Inflammatory macrophage treated with lipopolysaccharide for 4 hours (primary cell): ENCODE data around the gene SMARCC1.
"Not testable (repeated sequence)": the region's sequence is repeated elsewhere in the genome, so short reads cannot be mapped to it uniquely, and the experiment has no call there.

Experiments
- DNase-seq: peaks from one replicate; pipeline ENCODE4 v3.0.0-alpha.2; 2020

The SMARCC1 gene

DNA sequence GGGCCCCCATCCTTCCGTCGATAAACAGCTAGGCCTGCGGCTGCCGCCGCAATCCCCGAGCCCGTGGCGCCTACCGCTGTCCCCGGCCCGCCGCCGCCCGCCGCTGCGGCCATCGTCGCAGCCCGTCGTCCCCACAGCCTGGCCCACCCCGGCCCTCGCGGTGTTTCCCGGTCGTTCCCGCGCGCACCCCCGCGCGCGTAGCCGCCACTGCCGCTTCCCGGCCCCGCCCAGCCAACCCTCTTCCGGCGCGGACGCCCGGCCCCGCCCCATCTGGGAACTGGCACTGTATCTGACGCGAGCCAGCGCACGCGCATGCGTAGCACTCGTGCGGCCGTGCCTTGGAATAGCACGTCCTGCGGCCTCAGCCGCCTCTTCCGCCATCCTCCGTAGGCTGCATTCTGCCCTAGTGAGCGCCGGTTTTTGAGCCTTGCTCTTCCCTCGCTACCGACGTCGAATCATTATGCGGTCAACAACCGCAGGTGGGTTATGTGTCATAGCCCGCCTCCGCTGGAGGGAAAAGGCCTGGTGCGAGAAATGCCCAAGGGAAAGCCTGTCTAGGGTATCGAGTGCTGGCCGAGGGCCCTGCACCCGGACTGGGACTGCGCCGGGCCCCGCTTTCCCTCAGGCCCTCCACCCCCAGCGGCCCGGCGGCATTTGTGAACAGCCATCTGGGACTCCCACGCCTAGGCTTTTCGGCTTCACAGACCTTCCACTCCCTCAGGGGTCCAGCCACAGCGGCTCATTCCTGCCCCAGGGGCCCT lies at the start of gene SMARCC1:
SMARCC1 (minus strand) TSS at position 209 of the 761 bp plus-strand sequence; CDS start at position 113, 96 bp downstream.
- DNase-seq, result peak; percentile 99

DNA sequence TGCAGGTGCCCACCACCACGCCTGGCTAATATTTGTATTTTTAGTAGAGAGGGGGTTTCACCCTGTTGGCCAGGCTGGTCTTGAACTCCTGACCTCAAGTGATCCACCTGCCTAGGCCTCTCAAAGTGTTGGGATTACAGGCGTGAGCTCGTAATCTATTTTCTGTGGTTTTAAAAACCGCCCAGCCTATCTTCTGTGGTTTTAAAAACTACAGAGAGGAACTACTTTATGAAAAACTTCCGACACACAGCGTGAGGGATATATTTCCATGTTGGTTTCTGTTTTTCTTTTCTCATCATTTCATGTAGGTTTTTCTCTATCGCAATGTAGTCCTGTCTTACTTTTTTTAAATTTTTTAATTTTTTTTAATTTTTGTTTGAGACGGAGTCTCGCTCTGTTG lies 47.8 kb upstream of the SMARCC1 start:
- DNase-seq, result not testable (repeated sequence)

DNA sequence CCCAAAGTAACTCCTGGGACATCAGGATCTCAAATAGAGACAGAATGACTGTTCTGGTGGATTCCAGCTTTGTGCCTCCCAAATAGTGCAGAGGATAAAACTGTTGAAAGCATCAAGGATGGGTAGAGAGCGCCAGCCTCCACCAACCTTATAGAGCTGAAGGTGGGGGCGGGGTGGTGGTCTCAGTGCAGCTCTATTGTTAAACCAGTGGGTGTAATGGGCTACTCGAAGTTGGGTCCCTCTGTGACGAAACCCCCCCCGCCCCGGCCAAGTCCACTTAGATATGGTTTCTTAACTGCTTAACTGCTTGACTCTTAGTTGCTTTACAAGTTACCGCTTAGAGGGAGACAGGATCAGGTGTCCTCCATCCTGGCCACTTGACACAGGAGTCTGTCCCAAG lies 43.9 kb upstream of the SMARCC1 start:
- no peak for DNase-seq

DNA sequence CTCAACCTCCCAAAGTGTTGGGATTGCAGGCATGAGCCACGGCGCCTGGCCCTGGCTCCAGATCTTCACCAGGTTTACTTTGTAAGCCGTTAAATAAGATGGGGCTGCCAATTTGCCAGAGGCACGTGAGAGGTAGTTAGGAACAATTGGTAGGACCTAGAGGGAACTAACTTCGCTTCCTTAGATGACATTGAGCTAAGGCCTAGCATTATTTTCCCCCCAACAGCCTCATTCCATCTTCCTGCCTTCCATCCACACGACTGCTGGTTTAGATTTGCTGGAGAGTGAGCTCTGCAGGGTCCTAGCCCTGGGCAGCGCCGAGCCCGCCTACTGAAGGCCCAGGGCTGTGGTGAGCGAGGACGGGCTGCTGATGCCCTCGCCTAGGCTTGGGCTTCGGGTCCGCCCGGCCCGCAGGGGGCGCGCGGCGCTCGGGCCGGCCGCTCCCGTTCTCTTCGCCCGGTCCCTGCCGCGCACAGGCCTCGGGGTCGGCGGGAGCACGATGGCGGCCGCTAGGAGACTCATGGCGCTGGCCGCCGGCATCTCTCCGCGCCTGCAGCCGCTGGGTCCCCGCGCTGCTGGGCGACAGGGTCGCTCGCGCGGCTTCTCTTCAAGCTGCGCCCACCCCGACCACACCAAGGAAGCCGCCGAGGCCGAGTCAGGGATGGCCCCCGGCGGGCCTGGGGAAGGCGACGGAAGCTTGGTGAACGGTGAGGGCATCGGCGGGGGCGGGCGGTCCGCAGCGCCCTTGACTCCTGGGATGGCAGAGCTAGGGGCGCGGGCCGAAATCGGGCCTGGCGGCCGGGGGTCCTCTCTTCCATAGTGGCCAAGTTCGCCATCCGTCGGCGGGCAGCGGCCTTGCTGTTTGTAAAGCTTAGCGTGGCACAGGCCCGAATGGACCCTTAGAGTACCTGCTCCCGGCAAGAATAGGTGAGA lies 43.1 kb upstream of the SMARCC1 start:
- peak; percentile 86 for DNase-seq

- DNase-seq, result no peak
These were observed 35.9 kb upstream of the SMARCC1 start for GRCh38 chr3:47817609-47818008.

GRCh38 chr3:47813551-47814177 lies 32.0 kb upstream of the SMARCC1 start:
- no peak for DNase-seq

DNA sequence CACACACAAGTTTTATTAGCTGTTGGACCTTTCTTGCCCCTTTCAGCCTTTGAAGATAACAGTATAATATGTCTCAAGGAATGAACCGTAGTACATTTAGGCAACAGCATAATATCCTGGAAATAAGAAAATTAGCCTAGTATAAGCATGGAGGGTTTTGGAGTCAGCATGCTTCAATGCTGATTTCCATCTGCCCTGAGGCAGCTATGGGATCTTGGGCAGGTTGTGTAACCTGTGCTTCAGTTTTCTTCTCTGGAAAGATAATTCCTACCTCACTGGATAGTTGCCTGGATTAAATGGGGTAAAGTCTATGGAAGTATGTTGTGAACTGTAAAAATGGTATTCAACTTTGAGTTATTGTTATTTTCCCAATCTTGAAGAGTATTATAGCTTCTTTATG lies 22.9 kb upstream of the SMARCC1 start:
- DNase-seq, result no peak

- no peak for DNase-seq
These were observed 21.9 kb upstream of the SMARCC1 start for GRCh38 chr3:47803480-47804025.

GRCh38 chr3:47802734-47803479 lies 21.2 kb upstream of the SMARCC1 start, which contains the start of gene DHX30:
DHX30 (plus strand) TSS chr3:47803138; CDS start chr3:47810684, 7,546 bp downstream.
- peak; percentile 87 for DNase-seq

DNA sequence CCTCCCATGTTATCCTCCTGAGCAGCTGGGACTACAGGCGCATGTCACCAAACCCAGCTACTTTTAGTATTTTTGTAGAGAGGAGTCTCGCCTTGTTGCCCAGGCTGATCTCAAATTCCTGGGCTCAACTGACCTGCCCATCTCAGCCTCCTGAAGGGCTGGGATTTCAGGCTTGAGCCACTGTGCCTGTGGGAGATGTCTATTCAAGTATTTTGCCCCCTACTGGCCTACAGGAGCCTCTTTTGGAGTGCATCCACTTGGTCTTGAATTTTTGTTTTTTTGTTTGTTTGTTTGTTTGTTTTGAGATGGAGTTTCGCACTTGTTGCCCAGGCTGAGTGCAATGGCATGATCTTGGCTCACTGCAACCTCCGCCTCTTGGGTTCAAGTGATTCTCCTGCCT lies 18.0 kb upstream of the SMARCC1 start:
- peak; percentile 32 for DNase-seq

DNA sequence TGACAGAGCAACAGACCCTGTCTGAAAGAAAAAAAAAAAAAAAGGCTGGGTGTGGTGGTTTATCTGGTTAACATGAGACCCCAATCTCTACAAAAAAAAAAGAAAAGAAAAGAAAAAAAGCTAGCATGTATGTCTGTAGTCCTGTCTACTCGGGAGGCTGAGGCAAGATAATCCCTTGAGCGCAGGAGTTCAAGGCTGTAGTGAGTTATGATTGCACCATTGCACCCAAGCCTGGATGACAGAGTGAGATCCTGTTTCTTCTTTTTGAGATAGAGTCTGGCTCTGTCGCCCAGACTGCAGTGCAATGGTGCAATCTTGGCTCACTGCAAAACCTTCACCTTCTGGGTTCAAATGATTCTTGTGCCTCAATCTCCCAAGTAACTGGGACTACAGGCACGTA lies 12.9 kb upstream of the SMARCC1 start:
- DNase-seq, result peak; percentile 33

DNA sequence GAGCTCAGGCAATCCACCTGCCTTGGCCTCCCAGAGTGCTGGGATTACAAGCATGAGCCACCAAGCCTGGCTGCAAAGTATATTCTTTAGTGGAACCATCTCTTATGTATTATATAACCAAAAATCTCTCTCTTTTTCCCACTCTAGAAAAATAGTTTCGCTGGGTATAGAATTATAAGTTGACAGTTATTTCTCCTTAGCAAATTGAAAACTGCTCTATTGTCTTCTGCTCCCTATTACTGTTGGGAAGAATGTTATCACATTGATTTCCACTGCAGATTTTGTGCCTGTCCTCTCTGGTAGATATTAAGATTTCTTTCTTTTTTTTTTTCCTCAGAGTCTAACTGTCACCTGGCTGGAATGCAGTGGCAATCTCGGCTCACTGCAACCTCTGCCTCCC lies 11.0 kb upstream of the SMARCC1 start:
- DNase-seq, result no peak

- DNase-seq, result no peak
These were observed 9.6 kb upstream of the SMARCC1 start for GRCh38 chr3:47791193-47791855.

- no peak for DNase-seq
These were observed 2.0 kb upstream of the SMARCC1 start for GRCh38 chr3:47783673-47784072.

DNA sequence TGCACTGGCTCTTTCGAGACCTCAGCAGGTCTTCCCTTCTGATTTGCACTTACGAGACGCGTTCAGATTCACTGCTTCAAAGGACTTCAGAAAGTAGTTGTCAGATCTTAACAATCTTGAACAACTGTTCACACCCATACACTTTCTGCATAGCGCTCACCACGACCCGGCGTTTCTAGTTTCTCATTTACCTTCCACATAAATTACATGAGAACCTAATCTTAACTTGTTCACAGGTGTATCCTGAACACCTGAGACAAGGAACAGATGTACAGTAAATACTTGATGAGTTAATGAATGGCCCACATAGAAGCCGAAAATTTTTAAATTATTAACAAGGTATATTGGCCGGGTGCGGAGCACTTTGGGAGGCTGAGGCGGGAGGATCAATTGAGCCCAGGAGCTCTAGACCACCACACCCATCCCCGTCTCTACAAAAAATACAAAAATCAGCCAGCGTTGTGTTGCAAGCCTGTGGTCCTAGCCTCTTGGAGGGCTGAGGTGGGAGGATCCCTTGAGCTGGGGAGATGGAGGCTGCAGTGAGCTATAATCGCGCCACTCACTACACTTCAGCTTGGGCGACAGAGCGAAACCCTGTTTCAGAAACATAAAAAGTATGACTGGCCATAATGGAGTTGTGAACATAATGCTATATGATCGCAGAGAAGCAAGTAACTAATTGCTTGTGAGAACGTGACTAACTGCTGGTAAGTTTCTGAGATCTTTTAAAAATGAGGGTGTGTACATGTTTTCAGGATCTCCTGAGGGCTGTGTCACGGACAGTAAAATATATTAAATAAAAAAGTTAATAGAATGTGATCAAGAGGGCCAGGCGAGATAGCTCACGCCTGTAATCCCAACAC lies 984 bp upstream of the SMARCC1 start:
- no peak for DNase-seq

DNA sequence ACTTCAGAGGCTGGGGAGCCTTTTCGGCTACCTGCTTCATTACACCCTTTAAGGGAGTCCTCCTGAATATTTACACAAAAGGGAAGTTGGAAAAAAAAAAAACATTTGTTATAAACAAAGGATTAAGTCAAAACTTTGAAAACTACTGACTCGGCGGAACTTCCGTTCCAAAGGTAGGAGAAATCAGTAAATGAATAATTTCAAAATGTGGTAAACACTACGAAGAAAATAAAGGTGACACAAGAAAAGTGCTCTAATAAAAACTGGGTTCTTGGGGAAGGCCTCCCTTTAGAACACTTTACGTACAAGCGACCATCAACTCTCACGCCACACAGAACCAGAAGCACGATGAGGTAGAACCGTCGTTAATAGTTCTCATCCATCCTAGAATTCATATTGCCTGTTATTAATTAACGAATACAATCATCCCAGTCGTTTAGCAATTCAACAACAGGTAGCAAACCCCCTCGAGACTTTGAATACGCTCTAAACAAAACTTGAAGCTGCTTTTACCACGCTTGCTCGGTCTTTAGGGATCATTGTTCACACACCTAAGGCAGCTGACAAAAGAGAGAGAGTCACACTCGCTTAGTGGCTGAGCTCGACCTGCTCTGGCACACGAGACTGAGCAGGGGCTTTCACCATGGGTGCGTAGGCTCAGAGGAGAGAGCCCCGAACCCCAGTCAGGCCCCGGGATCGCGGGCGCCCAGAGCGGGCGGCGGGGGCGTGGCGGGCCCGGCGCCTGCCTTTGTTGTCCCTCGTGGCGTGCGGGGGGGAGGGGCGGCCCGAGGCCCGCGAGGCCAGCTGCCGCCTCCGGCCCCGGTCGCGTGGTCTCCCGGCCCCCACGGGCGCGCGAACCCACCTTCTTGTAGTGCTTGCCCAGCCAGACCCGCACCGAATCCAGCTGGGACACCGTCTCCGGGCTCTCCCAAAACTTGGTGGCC lies 680 bp downstream of the SMARCC1 start:
- peak; percentile 31 for DNase-seq

- no peak for DNase-seq
These were observed 2.9 kb downstream of the SMARCC1 start for GRCh38 chr3:47778746-47779145.

DNA sequence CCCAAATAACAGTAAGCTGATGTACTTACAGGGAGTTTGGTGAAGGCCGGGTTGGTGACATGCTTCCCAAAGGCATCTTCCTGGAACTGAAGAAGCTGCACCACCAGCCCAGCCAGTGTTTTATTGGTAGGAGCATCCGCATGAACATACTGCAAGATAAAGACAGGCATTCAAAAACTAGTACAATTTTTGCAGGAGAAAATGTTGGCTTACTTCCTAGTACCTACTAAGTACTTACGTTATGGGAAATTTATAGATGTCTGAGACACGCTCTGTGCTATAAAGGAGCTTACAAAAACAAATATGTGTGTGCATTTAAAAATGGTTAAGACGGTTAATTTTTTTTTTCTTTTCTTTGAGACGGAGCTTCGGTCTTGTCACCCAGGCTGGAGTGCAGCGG lies 8.9 kb downstream of the SMARCC1 start:
- no peak for DNase-seq

- no peak for DNase-seq
These were observed 9.6 kb downstream of the SMARCC1 start for GRCh38 chr3:47772047-47772446.

- DNase-seq, result no peak
These were observed 15.5 kb downstream of the SMARCC1 start for GRCh38 chr3:47766186-47766585.
